ENCODE data around the gene PCDHGA7.

DNA sequence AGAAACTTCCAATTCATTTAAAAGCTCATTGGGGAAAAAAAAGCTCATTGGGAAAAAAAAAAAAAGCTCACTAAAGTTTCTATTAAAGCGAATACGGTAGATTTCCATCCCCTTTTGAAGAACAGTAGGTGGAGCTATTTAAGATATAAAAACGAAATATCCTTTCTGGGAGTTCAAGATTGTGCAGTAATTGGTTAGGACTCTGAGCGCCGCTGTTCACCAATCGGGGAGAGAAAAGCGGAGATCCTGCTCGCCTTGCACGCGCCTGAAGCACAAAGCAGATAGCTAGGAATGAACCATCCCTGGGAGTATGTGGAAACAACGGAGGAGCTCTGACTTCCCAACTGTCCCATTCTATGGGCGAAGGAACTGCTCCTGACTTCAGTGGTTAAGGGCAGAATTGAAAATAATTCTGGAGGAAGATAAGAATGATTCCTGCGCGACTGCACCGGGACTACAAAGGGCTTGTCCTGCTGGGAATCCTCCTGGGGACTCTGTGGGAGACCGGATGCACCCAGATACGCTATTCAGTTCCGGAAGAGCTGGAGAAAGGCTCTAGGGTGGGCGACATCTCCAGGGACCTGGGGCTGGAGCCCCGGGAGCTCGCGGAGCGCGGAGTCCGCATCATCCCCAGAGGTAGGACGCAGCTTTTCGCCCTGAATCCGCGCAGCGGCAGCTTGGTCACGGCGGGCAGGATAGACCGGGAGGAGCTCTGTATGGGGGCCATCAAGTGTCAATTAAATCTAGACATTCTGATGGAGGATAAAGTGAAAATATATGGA lies 48.0 kb downstream of the PCDHGA7 start, which contains the start of gene PCDHGA12:
- TF ChIP-seq REST (IDR thresholded peaks at IDR 0.05; ENCODE audit: low read depth) (no peak), RAD21 (IDR thresholded peaks at IDR 0.05; ENCODE audit: low read depth) (peak; percentile 13; the same call in 1 of the 2 replicates), CEBPB (IDR thresholded peaks at IDR 0.05) (no peak), USF1 (IDR thresholded peaks at IDR 0.05) (no peak), YY1 (IDR thresholded peaks at IDR 0.05; ENCODE audit: low read depth) (no peak), EP300 (IDR thresholded peaks at IDR 0.05; ENCODE audit: borderline replicate concordance) (no peak), TCF12 (IDR thresholded peaks at IDR 0.05; ENCODE audit: low read depth) (no peak), CREB1 (IDR thresholded peaks at IDR 0.05; ENCODE audit: low read depth) (no peak), EGR1 (IDR thresholded peaks at IDR 0.05) (no peak)
- TF ChIP-seq, protein P1, sequence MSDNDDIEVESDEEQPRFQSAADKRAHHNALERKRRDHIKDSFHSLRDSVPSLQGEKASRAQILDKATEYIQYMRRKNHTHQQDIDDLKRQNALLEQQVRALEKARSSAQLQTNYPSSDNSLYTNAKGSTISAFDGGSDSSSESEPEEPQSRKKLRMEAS (IDR thresholded peaks at IDR 0.05): no peak
